K562 (cell line): ENCODE results near the gene SURF6. TPM values are rescaled to one million over a fixed set of nuclear protein-coding genes. Genes with fewer than 3 reads are reported as not detected.

Experiments used
- CHCHD3 ChIP-seq: fragments of 250-450 bp; sonication (Bioruptor Pico); IDR thresholded peaks from 2 replicates; pipeline ENCODE4 v2.1.2; 2022; ENCODE audit warnings: mild to moderate bottlenecking
- MCM3 ChIP-seq: fragments of 450-650 bp; IDR thresholded peaks from 2 replicates; pipeline ENCODE4 v1.6.1; 2016
- NFXL1 ChIP-seq: fragments of 450-650 bp; formaldehyde crosslinking; IDR thresholded peaks from 2 replicates; pipeline ENCODE4 v1.4.0; 2021; ENCODE audit warnings: mild to moderate bottlenecking
- SIN3A ChIP-seq, 2 experiments: fragments of 150-350 bp in 1 of 2; IDR thresholded peaks; 2 replicates each; pipeline ENCODE4 v1.6.1; 2011 to 2016; ENCODE audit warnings: borderline replicate concordance in 2 of 2, low read depth in 2 of 2, low read length in 2 of 2, mild to moderate bottlenecking in 2 of 2, moderate library complexity in 2 of 2; ENCODE audit not compliant: control insufficient read depth in 1 of 2
- SREBF1 ChIP-seq: fragments of 150-350 bp; IDR thresholded peaks from 2 replicates; pipeline ENCODE4 v1.6.1; 2014; ENCODE audit warnings: antibody characterized with exemption, low read depth, low read length, borderline replicate concordance
- SRSF1 ChIP-seq: fragments of 200-400 bp; formaldehyde crosslinking; IDR thresholded peaks from 2 replicates; pipeline ENCODE4 v1.6.1; 2017; ENCODE audit warnings: mild to moderate bottlenecking, low read depth, low read length, moderate library complexity
- VEZF1 ChIP-seq: fragments of 200-800 bp; sonication (Bioruptor generic); IDR thresholded peaks from 2 replicates; pipeline ENCODE4 v1.6.1; 2017; ENCODE audit warnings: missing genetic modification characterization, missing compliant biosample characterization
- ZC3H8 ChIP-seq: fragments of 450-650 bp; IDR thresholded peaks from 2 replicates; pipeline ENCODE4 v1.6.1; 2017
- ZNF668 ChIP-seq: fragments of 250-450 bp; sonication (Bioruptor Pico); IDR thresholded peaks from 2 replicates; pipeline ENCODE4 v1.8.0; 2022; ENCODE audit warnings: mild to moderate bottlenecking, inconsistent platforms
- polyA plus RNA-seq, 8 experiments: library from polyadenylated mRNA; depleted of rRNA in 4 of 8; stranded (reverse) in 5 of 8; unstranded in 3 of 8; fragments of >200 nt; fragmentation: Nextera tagmentation in 2 of 8; fragmentation: Illumina TruSeq in 1 of 8; extraction: Ambion mirVana in 2 of 8; extraction: Trizol in 1 of 8; gene quantifications; 2 replicates each; pipeline versions ENCODE4 v1.2.1 to v1.2.3, GENCODE V29; 2011 to 2014; ENCODE audit warnings: inconsistent platforms in 1 of 8, missing spikeins in 1 of 8
- total RNA-seq, 7 experiments: library from RNA; depleted of rRNA in 6 of 7; stranded (reverse); fragments of >200 nt in 6 of 7; fragmentation: Illumina TruSeq in 2 of 7; extraction: Trizol in 2 of 7; gene quantifications; 2 replicates each; pipeline versions ENCODE4 v1.2.1 to v1.2.3, GENCODE V29; 2011 to 2021; ENCODE audit warnings: low replicate concordance in 1 of 7
- TF ChIP-seq, protein P1 (sequence below): fragments of 200-800 bp; sonication (Bioruptor generic); IDR thresholded peaks from 2 replicates; pipeline ENCODE4 v1.6.1; 2016; ENCODE audit warnings: missing genetic modification characterization, missing compliant biosample characterization
- TF ChIP-seq, protein P2 (sequence below), 2 experiments: fragments of 450-650 bp in 1 of 2; sonication (generic) in 1 of 2; formaldehyde crosslinking in 1 of 2; IDR thresholded peaks in 1 of 2; conservative IDR thresholded peaks in 1 of 2; 2 replicates each; pipeline versions ENCODE4 v1.6.1 to v1.8.1; 2016 to 2023; ENCODE audit warnings: mild to moderate bottlenecking in 2 of 2, moderate library complexity in 2 of 2, inconsistent platforms in 1 of 2, missing genetic modification reagents in 1 of 2
- TF ChIP-seq, protein P3 (sequence below): fragments of 450-650 bp; formaldehyde crosslinking; IDR thresholded peaks from 2 replicates; pipeline ENCODE4 v1.4.0; 2022; ENCODE audit warnings: mild to moderate bottlenecking, moderate library complexity
- TF ChIP-seq, protein P4 (sequence below), 2 experiments: fragments of 450-650 bp; IDR thresholded peaks; 2 replicates each; pipeline ENCODE4 v1.6.1; 2016
- TF ChIP-seq, protein P5 (sequence below), 2 experiments: fragments of 450-650 bp in 1 of 2; sonication (generic) in 1 of 2; formaldehyde crosslinking; conservative IDR thresholded peaks; 2 replicates each; pipeline versions ENCODE4 v1.4.0 to v1.8.1; 2020 to 2022; ENCODE audit warnings: mild to moderate bottlenecking in 1 of 2, missing genetic modification reagents in 1 of 2

The SURF6 gene
- total and polyA plus RNA-seq, 9 of the 15 experiments (the other 6 are each of a cell fraction or from before 2014, with no cell fraction given), result 1.4 to 68.3 (median 14.7) TPM

DNA sequence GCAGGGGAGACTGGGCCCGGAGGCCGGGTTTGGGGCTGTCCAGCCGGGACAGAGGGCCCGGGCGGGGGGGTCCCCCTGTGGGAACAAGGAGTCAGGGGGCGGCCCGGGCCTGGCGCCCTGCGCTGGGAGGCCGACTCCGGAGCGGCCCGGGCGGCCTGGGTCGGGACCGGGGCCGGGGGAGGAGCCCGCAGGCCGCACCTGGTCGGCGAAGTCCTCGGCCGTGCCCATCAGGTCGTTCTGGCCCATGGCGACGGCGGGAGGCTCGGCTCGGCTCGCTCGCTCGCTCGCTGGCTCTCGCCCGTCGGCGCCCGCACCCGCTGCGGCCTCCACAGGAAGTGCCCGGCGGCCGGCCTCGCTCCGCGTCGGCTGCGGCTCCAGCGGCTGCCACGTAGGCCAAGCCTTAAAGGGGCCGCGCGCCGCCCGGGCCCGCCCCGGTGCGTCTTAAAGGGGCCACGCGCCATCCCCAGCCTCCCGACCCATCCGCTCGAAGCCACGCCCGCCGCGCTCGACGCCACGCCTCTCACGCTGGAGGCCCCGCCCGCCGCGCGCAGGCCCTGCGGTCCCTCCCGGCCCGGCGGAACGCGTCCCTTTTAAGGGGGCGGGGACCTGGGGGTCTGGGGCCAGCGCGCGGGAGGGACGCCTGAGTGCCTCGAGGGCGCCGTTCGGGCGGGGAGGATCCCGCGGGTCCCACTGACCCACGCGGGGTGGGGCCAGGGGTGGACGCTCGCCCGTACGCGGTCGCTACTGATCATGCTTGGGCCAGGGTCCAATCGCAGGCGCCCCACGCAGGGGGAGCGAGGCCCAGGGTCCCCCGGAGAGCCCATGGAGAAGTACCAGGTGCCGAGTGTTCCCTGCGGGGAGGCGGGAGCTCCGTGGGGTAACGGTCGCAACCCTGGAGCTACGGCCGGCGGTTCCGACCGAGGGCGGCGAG is 40.0 kb upstream of the SURF6 start, which contains the start of the genes STKLD1 and SURF4 (continued):
- TF ChIP-seq, protein P1, sequence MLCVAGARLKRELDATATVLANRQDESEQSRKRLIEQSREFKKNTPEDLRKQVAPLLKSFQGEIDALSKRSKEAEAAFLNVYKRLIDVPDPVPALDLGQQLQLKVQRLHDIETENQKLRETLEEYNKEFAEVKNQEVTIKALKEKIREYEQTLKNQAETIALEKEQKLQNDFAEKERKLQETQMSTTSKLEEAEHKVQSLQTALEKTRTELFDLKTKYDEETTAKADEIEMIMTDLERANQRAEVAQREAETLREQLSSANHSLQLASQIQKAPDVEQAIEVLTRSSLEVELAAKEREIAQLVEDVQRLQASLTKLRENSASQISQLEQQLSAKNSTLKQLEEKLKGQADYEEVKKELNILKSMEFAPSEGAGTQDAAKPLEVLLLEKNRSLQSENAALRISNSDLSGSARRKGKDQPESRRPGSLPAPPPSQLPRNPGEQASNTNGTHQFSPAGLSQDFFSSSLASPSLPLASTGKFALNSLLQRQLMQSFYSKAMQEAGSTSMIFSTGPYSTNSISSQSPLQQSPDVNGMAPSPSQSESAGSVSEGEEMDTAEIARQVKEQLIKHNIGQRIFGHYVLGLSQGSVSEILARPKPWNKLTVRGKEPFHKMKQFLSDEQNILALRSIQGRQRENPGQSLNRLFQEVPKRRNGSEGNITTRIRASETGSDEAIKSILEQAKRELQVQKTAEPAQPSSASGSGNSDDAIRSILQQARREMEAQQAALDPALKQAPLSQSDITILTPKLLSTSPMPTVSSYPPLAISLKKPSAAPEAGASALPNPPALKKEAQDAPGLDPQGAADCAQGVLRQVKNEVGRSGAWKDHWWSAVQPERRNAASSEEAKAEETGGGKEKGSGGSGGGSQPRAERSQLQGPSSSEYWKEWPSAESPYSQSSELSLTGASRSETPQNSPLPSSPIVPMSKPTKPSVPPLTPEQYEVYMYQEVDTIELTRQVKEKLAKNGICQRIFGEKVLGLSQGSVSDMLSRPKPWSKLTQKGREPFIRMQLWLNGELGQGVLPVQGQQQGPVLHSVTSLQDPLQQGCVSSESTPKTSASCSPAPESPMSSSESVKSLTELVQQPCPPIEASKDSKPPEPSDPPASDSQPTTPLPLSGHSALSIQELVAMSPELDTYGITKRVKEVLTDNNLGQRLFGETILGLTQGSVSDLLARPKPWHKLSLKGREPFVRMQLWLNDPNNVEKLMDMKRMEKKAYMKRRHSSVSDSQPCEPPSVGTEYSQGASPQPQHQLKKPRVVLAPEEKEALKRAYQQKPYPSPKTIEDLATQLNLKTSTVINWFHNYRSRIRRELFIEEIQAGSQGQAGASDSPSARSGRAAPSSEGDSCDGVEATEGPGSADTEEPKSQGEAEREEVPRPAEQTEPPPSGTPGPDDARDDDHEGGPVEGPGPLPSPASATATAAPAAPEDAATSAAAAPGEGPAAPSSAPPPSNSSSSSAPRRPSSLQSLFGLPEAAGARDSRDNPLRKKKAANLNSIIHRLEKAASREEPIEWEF (CRISPR knock-in tag), result no peak
- TF ChIP-seq, protein P2, sequence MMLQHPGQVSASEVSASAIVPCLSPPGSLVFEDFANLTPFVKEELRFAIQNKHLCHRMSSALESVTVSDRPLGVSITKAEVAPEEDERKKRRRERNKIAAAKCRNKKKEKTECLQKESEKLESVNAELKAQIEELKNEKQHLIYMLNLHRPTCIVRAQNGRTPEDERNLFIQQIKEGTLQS (IDR thresholded peaks at IDR 0.05), result no peak
- TF ChIP-seq, protein P2 (CRISPR knock-in tag; conservative IDR thresholded peaks at IDR 0.05), result no peak
- no peak for TF ChIP-seq MCM3
- peak; percentile 85 for TF ChIP-seq VEZF1
- TF ChIP-seq, protein P3, sequence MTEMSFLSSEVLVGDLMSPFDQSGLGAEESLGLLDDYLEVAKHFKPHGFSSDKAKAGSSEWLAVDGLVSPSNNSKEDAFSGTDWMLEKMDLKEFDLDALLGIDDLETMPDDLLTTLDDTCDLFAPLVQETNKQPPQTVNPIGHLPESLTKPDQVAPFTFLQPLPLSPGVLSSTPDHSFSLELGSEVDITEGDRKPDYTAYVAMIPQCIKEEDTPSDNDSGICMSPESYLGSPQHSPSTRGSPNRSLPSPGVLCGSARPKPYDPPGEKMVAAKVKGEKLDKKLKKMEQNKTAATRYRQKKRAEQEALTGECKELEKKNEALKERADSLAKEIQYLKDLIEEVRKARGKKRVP, result no peak
- TF ChIP-seq, protein P4, sequence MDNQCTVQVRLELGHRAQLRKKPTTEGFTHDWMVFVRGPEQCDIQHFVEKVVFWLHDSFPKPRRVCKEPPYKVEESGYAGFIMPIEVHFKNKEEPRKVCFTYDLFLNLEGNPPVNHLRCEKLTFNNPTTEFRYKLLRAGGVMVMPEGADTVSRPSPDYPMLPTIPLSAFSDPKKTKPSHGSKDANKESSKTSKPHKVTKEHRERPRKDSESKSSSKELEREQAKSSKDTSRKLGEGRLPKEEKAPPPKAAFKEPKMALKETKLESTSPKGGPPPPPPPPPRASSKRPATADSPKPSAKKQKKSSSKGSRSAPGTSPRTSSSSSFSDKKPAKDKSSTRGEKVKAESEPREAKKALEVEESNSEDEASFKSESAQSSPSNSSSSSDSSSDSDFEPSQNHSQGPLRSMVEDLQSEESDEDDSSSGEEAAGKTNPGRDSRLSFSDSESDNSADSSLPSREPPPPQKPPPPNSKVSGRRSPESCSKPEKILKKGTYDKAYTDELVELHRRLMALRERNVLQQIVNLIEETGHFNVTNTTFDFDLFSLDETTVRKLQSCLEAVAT (IDR thresholded peaks at IDR 0.05), result no peak
- TF ChIP-seq CHCHD3 (CRISPR knock-in tag), result no peak
- TF ChIP-seq SRSF1, result no peak
- TF ChIP-seq SREBF1, result no peak
- no peak for TF ChIP-seq ZC3H8
- TF ChIP-seq ZNF668 (CRISPR knock-in tag), result no peak
- TF ChIP-seq, protein P5, sequence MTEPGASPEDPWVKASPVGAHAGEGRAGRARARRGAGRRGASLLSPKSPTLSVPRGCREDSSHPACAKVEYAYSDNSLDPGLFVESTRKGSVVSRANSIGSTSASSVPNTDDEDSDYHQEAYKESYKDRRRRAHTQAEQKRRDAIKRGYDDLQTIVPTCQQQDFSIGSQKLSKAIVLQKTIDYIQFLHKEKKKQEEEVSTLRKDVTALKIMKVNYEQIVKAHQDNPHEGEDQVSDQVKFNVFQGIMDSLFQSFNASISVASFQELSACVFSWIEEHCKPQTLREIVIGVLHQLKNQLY (CRISPR knock-in tag; conservative IDR thresholded peaks at IDR 0.05), result no peak
- TF ChIP-seq SIN3A (IDR thresholded peaks at IDR 0.05; ENCODE audit: borderline replicate concordance in 2 of 2, control insufficient read depth in 1 of 2, low read depth in 2 of 2, low read length in 2 of 2), result peak; percentile 46 to 56; a peak in 2 of 4 replicates
- no peak for TF ChIP-seq NFXL1
